ENCODE results near the gene ZSCAN25. TPM values are rescaled to one million over a fixed set of nuclear protein-coding genes. Genes with fewer than 3 reads are reported as not detected.

ZSCAN25 gene
- total RNA-seq, 6 experiments from 2014 or later, result 4.5 to 7.4 (median 6.0) TPM

DNA sequence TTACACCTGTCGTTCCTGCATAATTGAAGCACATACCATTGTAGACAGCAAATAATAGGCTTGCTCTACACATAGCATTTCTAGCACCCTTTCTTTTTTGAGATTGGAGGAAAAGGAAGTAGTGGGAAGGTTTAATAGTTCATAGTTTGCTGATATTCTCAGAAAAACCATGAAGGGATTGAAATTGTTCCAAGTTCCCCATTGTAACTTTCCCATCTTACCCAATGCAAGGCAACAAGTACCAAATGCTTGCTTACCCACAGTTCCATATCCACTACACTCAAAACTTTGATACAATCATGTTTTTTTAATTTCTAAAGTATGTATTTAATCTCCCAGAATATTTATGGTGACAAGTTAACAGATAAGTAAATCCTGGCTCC lies 49.3 kb downstream of the ZSCAN25 start:
- peak overlapping the region in 1 of 3 donors; percentile 16 for H3K27ac ChIP-seq
- ATAC-seq (peak in 2 of 4 donors; percentile 1 to 3), DNase-seq (no peak)
- peaks cover 0 to 93% (median 59%) of the 10 kb centered on the region in 4 donors for H3K36me3 ChIP-seq
- TF ChIP-seq POLR2A (IDR thresholded peaks at IDR 0.05), result no peak
- TF ChIP-seq, protein P1, sequence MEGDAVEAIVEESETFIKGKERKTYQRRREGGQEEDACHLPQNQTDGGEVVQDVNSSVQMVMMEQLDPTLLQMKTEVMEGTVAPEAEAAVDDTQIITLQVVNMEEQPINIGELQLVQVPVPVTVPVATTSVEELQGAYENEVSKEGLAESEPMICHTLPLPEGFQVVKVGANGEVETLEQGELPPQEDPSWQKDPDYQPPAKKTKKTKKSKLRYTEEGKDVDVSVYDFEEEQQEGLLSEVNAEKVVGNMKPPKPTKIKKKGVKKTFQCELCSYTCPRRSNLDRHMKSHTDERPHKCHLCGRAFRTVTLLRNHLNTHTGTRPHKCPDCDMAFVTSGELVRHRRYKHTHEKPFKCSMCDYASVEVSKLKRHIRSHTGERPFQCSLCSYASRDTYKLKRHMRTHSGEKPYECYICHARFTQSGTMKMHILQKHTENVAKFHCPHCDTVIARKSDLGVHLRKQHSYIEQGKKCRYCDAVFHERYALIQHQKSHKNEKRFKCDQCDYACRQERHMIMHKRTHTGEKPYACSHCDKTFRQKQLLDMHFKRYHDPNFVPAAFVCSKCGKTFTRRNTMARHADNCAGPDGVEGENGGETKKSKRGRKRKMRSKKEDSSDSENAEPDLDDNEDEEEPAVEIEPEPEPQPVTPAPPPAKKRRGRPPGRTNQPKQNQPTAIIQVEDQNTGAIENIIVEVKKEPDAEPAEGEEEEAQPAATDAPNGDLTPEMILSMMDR (IDR thresholded peaks at IDR 0.05), result no peak
- no peaks in the 10 kb centered on the region for H3K9me3 ChIP-seq
- H3K4me3 ChIP-seq, result no peak overlapping the region
- intact Hi-C loops (cut with DNase I), result no loop called here
- H3K27me3 ChIP-seq, result no peaks in the 10 kb centered on the region
- 67% methylated on average over 1 of the region's 1 CpG for WGBS (ENCODE audit: insufficient coverage, low coverage, low lambda C conversion rate, missing lambda C conversion rate)
- H3K4me1 ChIP-seq, result no peaks in the 10 kb centered on the region

DNA sequence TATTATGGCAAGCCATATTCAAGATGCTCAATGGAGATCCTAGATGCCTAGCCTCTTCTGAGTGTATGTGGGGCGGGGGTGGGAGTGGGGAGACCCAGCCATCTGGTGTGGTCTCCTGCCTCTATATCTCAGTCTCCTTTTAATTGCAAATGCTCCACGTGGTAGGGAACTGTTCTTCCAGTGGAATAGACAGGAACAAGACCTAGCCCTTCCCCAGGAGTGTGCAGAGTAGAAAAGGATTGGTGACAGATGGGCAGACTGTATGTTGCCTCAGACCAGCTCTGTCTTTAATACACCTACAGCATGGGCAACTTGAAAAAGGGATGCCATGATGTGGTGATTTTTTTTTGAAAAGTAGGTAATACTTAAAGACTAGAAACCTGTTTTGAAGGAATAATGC lies 50.4 kb downstream of the ZSCAN25 start:
- peaks cover 0 to 90% (median 54%) of the 10 kb centered on the region in 4 donors for H3K36me3 ChIP-seq
- H3K27ac ChIP-seq, result no peak overlapping the region
- WGBS (ENCODE audit: insufficient coverage, low coverage, low lambda C conversion rate, missing lambda C conversion rate), result 81% methylated on average over 2 of the region's 2 CpGs
- ATAC-seq (peak; percentile 1 to 30 (median 10)), DNase-seq (no peak)
- H3K27me3 ChIP-seq, result no peaks in the 10 kb centered on the region
- intact Hi-C loops (cut with DNase I), result no loop called here
- no peaks in the 10 kb centered on the region for H3K9me3 ChIP-seq
- TF ChIP-seq, protein P1 (IDR thresholded peaks at IDR 0.05), result no peak
- no peak for TF ChIP-seq POLR2A (IDR thresholded peaks at IDR 0.05)
- no peak overlapping the region for H3K4me3 ChIP-seq
- H3K4me1 ChIP-seq, result no peaks in the 10 kb centered on the region

DNA sequence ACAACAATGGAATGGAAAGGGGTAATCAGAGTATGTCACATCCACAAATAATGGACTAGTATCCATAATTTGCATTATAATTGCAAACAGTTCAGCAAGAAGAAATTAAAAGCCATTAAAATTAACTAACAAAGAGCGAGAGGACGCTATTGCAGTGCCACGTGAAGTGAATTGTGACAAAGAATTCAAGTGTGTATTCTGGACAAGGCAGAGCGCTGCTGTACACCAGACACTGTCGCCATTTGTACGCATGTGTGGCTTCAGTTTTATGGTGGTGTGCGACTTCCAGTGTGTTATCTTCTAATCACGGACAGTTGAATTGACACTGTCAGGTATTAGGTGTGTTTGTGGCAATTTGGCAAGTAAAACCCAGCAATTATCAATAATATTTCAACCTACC lies 51.8 kb downstream of the ZSCAN25 start:
- DNase-seq (peak in 1 of 3 donors; percentile 46), ATAC-seq (peak; percentile 1 to 26 (median 2))
- no peaks in the 10 kb centered on the region for H3K9me3 ChIP-seq
- peaks cover 0 to 90% (median 49%) of the 10 kb centered on the region in 4 donors for H3K36me3 ChIP-seq
- WGBS (ENCODE audit: insufficient coverage, low coverage, low lambda C conversion rate, missing lambda C conversion rate), result 62% methylated on average over 7 of the region's 8 CpGs
- peak overlapping the region in 1 of 3 donors; percentile 4 for H3K27ac ChIP-seq
- intact Hi-C loops (cut with DNase I), result no loop called here
- no peaks in the 10 kb centered on the region for H3K27me3 ChIP-seq
- TF ChIP-seq POLR2A (IDR thresholded peaks at IDR 0.05), result no peak
- TF ChIP-seq, protein P1 (IDR thresholded peaks at IDR 0.05), result no peak
- no peak overlapping the region for H3K4me3 ChIP-seq
- no peaks in the 10 kb centered on the region for H3K4me1 ChIP-seq

DNA sequence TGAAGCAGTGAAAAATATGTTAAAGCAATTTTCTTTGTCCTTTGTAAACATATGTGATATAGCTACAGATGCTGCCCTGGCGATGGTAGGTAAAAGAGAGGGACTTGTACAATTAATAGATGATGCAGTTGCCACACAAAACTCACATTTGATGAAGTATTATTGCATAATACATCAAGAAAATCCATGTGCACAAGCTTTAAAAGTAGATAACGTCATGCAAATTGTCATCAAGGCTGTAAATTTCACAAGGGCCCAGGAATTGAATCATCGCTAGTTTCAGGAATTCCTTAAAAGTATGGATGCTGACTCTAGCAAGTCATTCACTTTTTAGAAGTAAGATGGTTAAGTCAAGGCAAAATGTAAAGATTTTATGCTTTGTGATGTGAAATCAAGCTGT lies 53.0 kb downstream of the ZSCAN25 start:
- H3K4me3 ChIP-seq, result no peak overlapping the region
- no peaks in the 10 kb centered on the region for H3K27me3 ChIP-seq
- no peaks in the 10 kb centered on the region for H3K9me3 ChIP-seq
- WGBS (ENCODE audit: insufficient coverage, low coverage, low lambda C conversion rate, missing lambda C conversion rate), result 60% methylated on average over 3 of the region's 3 CpGs
- TF ChIP-seq POLR2A (IDR thresholded peaks at IDR 0.05), result peak; percentile 19
- TF ChIP-seq, protein P1 (IDR thresholded peaks at IDR 0.05), result no peak
- intact Hi-C loops (cut with DNase I), result loop anchor here in 1 of 2 donors (10.0 kb wide), 1 partner anchor 165 kb away; no protein-coding TSS in a partner anchor
- peaks cover 0 to 89% (median 48%) of the 10 kb centered on the region in 4 donors for H3K36me3 ChIP-seq
- H3K4me1 ChIP-seq, result no peaks in the 10 kb centered on the region
- ATAC-seq, result no peak
- DNase-seq, result no peak
- H3K27ac ChIP-seq, result peak overlapping the region in 1 of 3 donors; percentile 4

All from right lobe of liver (tissue), 6 donors.